Femur (tissue), 1 donor: ENCODE data around the gene ITGB8.

ENCODE experiments used
- DNase-seq: peaks from one replicate; pipeline ENCODE4 v3.0.0-alpha.2; 2017

ITGB8 gene

DNA sequence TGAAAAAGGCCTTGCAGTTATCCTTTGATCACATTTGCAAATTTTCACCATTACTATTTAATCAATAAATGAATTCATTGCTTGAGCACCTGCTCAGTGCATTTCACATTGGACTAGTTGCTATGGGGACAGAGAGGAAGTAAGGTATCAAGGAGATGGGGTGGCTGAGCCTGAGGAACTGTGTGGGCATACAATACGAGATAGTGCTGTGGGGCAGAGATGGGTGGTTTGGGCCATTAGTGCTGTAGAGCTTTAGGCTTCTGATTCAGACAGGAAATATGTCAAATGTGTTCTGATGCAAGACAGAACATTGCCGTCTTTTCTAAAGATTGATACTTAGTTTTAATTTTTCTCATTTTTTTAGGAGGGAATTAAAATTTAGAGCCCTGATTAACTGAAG lies 13.2 kb downstream of the ITGB8 start:
- no peak for DNase-seq

DNA sequence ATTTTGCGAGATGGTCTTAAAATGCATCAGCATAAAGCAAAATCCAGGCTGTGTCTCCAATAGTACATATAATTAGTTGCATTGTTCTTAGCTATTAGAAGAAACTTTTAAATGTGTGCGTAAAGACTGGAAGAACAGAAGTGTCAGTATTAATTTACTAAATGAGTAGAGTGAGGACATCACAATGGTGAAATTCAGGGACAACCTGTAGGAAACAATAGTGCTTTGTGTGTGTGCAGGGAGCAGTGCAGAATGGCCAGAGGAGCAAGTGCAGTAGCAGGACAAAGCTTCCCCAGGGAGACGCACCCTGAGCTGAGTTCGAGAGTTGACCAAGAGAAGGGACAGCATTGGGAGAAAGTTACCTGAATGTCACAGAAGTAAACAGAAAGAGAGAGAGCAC lies 13.7 kb downstream of the ITGB8 start:
- no peak for DNase-seq

DNA sequence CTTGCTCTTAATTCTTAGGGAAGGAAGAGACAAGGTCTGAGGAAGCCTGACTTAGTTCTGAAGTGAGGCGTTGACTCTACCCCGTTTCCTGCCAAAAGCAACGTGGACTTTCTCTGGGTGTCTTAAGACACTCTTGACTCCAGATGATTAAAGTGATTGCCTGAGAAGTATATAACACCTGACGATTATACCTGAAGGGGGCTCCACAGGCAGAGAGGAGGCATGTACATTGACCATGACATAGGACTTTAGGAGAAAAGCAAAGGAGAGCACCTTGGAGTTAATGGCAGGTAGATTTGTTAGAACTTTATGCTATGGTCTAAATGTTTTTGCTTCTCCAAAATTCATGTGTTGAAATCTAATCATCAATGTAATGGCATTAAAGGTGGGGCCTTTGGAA lies 15.9 kb downstream of the ITGB8 start:
- DNase-seq: no peak

- DNase-seq: no peak
Observed at GRCh38 chr7:20347680-20348079, 17.0 kb downstream of the ITGB8 start.

DNA sequence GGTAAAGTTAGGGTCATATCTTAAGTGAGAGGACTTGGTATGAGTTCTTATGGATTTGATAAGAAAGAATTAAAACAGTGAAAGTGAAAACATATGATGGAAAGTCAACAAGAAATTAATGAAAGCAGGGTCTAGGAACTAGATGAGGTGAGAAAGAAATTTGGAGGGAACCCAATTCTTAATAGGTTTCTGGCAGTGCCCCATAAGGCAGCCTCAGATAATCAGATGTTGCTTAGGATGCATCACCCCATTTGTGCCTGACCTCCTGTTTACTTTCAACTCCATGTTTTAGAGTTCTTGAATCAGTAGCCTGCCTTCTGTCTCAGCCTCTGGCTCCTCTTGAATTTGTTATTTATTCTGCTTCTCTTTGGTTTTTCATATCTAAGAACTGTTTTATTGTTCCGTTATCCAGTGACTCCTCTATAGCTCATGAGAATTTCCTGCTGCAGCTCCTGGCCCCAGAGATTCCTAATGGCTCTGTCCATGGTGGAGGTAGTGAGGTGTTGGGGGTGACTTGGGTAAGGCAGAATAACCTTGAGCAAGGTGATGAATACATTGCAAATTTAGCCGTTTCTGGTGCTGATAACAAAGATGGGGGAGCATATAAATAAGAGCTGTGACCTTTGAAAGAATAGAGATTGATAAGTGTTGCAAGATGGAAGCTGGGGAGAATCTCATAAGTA lies 17.6 kb downstream of the ITGB8 start:
- DNase-seq: no peak

DNA sequence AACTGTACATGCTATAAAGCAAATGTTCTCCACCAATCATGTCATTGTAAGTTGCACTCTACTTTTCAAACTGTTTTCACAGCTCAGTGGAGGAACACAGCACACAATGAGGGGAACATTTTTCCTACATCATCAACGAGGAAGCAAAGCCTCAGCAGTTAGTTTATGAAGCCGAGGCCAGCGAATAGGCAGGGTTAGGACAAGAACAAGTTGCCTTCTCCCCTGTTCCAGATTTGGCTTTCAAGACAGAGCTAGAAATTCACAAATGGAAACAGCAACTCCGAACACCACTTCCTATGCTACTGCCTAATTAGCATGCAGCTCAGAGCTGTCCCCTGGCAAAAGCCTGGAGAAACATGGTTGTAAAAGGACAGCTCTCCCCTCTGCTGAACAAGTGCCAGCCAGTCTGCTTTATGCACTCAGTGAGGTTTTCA lies 19.8 kb downstream of the ITGB8 start:
- DNase-seq: peak; percentile 59

DNA sequence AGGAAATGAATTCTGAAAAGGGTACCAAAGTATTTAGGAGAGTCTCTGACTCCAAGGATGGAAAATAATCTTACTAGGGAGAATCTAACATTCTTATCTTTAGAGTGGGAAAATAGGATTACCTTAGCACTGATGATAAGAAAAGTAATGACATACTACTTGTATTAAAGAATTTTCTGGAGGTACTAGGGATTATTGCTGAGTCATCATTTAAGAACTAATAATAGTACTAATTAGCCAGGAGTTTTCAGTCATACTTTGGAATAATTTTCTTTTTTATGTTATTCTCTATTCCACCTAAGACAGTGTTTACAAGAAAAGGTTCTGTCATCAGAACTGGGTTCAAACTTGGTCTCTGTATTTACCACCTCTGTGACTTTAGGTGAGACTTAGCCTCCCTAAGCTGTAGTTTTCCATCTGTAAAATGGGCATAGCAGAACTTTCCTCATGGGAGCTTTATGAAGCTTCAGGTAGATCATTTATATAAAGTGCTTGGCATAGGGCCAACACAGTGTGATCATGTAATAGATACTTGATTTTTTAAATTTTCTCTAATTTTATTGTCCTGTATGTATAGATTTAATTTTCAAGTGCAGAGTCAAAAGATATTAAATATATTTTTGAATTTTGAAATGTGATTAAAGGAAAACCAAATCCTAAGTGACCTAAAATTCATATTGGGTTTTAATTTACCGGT lies 20.4 kb downstream of the ITGB8 start:
- no peak for DNase-seq

DNA sequence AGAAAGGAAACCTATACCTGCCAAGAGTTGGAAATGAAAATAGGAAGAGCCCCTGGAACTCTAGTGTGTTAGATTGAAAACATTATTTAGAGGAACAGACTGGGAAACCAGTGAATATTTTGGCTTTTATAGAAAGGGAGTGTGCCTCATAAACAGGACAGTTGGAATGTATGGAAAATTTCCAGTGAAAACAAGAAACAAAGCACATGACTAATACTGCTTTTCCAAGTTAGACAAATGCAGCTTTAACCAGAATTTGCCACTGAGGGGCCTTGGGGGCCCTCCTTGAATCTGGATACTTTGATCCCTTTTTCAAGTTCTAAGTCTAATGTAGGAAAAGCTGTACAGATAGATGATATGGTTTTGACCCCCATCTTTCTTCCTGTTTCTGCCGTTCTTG lies 21.2 kb downstream of the ITGB8 start:
- peak; percentile 33 for DNase-seq

- DNase-seq: no peak
Observed at GRCh38 chr7:20352573-20353306, 22.0 kb downstream of the ITGB8 start.

DNA sequence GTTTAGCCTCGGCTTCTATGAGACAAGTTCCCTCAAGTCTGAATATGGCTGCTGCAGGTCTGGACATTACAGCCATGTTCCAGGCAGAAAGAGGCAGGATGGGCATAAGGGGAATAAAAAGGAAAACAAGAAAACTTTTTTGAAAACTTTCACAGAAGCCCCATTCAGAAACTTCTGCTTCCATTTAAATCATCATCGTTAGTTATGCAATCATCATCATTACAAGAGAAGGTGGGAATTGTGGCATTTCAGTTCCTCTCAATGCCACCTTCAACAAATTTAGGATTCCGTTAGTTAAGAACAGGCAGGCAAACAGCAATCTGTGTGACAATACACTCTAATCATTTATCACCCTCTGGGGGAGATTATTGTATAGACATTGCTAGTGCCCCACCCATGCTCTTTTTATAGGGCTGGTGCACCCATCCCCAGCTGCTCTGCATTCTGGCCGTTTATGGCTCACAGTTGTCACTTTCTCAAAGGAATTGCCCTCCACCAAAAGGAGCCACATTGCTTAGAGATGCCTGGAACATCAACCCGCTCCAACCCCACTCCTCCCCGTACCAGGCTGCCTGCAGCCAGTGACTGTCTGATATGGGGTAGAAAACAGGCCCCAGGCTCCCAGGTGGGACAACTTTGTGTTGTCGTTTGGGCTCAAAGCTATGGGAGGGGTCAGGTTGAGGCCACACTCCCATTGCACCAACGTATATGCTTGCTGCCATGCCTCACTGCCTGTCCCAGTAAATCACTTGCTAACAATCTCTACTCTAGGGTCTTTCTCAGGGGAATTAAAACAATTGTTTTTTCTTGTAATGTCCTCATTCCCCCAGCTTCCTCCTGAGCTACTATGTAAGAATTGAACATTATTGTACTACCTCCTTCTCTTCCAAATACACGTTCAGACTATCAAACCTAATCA lies 24.2 kb downstream of the ITGB8 start:
- no peak for DNase-seq

- DNase-seq: no peak
Observed at GRCh38 chr7:20358106-20358505, 27.4 kb downstream of the ITGB8 start.

- DNase-seq: no peak
Observed at GRCh38 chr7:20358762-20359282, 28.1 kb downstream of the ITGB8 start.

- DNase-seq: no peak
Observed at GRCh38 chr7:20359341-20359963, 28.8 kb downstream of the ITGB8 start.

GRCh38 chr7:20362574-20363253 lies 32.0 kb downstream of the ITGB8 start:
- no peak for DNase-seq

- DNase-seq: peak; percentile 72
Observed at GRCh38 chr7:20364571-20365196, 34.0 kb downstream of the ITGB8 start.

DNA sequence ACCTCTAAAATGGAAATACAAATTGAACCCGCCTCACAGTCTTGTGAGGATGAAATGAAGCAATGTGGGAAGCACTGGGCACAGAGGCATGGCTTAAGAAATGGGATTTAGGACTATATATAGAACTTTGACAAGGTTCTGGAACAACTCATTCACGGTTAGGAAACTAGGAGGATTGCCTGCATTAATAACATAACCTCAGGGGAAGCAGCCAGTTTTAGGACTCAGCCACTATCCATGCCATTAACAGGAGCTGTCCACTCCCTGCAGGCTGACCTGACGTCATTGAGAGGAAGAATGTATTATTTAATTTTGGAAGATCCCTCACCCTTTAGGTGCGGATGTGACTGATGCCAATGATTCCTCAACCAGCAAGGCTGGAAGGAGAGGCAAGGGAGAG lies 34.8 kb downstream of the ITGB8 start:
- peak; percentile 36 for DNase-seq

GRCh38 chr7:20374399-20374798 lies 43.7 kb downstream of the ITGB8 start:
- peak; percentile 55 for DNase-seq

GRCh38 chr7:20376796-20377195 lies 46.1 kb downstream of the ITGB8 start:
- no peak for DNase-seq

GRCh38 chr7:20381406-20382034 lies 50.8 kb downstream of the ITGB8 start:
- DNase-seq: no peak

DNA sequence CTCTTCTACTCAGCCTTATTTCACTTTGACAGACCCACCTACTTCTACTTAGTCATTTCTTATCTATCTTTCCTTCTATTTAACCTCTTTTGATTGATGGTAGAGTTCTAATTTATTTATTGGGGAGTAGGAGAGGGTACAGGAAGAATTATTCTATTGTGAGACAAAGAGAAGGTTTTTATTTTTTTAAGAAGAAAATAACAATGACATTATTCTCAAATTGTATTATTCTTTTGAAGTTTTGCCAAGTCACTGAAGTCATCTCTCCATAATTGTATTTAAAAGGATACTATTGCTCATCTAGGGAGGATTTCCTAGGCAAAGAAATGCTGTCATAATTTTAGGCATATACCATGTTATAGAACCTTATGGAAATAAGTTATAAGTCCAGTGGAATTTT lies 52.7 kb downstream of the ITGB8 start:
- DNase-seq: no peak

GRCh38 chr7:20385126-20385525 lies 54.4 kb downstream of the ITGB8 start:
- no peak for DNase-seq
